Measurements from ENCODE around the gene SFXN2.

The SFXN2 gene

DNA sequence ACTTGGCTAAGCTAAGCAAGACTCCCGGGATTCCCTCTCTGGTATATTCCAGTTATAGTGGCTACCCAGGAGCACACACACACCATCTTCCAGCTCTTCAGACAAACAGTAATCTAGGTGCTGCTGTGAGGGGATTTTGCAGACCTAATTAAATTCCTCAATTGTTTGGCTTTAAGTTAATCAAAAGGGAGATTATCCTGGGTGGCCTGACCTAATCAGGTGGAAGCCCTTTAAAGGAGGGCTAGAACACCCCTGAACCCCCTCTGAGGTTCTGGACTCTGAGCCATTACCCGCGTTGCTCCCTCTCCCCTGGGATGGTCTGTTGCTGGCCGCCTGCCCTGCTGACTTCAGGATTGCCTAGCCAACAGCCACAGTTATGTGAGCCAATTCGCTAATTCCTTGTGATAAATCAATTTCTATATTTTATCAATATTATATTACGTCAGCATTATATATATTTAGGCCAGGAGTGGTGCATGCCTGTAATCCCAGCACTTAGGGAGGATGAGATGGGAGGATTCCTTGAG lies 6.4 kb downstream of the SFXN2 start:
- H3K4me3 ChIP-seq (ENCODE audit: low read depth, low read length): no peak overlapping the region
- DNase-seq (ENCODE audit: low read depth): no peak
- TF ChIP-seq, protein P1, sequence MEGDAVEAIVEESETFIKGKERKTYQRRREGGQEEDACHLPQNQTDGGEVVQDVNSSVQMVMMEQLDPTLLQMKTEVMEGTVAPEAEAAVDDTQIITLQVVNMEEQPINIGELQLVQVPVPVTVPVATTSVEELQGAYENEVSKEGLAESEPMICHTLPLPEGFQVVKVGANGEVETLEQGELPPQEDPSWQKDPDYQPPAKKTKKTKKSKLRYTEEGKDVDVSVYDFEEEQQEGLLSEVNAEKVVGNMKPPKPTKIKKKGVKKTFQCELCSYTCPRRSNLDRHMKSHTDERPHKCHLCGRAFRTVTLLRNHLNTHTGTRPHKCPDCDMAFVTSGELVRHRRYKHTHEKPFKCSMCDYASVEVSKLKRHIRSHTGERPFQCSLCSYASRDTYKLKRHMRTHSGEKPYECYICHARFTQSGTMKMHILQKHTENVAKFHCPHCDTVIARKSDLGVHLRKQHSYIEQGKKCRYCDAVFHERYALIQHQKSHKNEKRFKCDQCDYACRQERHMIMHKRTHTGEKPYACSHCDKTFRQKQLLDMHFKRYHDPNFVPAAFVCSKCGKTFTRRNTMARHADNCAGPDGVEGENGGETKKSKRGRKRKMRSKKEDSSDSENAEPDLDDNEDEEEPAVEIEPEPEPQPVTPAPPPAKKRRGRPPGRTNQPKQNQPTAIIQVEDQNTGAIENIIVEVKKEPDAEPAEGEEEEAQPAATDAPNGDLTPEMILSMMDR (IDR thresholded peaks at IDR 0.05; ENCODE audit: control insufficient read depth, extremely low read depth, insufficient read depth): no peak

DNA sequence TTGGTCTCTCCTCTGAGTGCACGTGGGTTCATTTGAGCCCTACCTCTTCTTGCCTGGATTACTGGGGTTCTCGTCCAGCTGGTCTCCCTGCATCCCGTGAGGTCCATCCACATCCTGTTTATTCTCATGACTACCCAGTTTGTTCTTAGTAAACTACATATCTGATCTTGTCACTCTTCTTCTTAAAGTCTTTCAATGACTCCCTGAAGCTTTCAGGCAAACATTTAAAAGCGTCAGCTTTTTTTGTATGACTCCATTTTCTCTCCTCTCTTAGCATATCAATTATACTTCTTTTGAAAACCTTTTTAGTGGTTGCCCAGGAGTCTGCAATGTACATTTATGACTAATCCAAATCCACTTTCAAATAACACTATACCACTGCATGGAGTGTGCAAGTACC lies 7.5 kb downstream of the SFXN2 start:
- DNase-seq (ENCODE audit: low read depth): no peak
- no peak overlapping the region for H3K4me3 ChIP-seq (ENCODE audit: low read depth, low read length)
- TF ChIP-seq, protein P1 (IDR thresholded peaks at IDR 0.05; ENCODE audit: control insufficient read depth, extremely low read depth, insufficient read depth): no peak

DNA sequence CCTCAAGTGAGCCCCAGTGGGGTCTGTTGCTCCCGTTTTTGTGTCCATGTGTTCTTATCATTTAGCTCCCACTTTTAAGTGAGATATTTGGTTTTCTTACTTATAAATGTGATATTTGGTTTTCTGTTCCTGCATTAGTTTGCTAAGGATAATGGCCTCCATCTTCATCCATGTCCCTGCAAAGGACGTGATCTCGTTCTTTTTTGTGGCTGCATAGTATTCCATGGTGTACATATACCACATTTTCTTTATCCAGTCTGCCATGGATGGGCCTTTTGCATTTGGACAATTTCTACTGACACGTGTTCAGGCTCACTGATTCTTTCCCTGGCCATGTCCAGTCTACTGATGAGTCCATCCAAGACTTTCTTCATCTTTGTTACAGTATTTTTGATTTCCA lies 9.6 kb downstream of the SFXN2 start:
- DNase-seq (ENCODE audit: low read depth): no peak
- no peak overlapping the region for H3K4me3 ChIP-seq (ENCODE audit: low read depth, low read length)
- TF ChIP-seq, protein P1 (IDR thresholded peaks at IDR 0.05; ENCODE audit: control insufficient read depth, extremely low read depth, insufficient read depth): no peak

DNA sequence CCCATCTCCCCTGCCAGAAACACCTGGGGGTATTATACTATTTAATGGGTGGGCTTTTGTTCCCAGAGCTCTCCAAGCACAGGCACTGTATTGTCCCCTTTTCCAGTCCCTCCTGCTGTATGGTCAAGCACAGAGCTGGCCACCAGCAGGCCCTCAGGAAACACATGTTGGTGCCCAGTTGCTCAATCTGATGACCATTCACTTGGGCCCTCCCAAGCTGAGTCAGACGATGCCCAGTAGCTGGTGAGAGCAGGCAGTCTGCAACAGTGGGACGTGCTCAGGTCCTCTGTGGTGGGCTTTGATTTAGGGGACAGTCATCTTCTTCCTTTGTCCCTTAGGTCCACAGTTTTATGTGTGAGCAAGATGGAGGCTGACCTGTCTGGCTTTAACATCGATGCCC lies 11.8 kb downstream of the SFXN2 start:
- no peak for DNase-seq (ENCODE audit: low read depth)
- TF ChIP-seq, protein P1 (IDR thresholded peaks at IDR 0.05; ENCODE audit: control insufficient read depth, extremely low read depth, insufficient read depth): no peak
- no peak overlapping the region for H3K4me3 ChIP-seq (ENCODE audit: low read depth, low read length)

DNA sequence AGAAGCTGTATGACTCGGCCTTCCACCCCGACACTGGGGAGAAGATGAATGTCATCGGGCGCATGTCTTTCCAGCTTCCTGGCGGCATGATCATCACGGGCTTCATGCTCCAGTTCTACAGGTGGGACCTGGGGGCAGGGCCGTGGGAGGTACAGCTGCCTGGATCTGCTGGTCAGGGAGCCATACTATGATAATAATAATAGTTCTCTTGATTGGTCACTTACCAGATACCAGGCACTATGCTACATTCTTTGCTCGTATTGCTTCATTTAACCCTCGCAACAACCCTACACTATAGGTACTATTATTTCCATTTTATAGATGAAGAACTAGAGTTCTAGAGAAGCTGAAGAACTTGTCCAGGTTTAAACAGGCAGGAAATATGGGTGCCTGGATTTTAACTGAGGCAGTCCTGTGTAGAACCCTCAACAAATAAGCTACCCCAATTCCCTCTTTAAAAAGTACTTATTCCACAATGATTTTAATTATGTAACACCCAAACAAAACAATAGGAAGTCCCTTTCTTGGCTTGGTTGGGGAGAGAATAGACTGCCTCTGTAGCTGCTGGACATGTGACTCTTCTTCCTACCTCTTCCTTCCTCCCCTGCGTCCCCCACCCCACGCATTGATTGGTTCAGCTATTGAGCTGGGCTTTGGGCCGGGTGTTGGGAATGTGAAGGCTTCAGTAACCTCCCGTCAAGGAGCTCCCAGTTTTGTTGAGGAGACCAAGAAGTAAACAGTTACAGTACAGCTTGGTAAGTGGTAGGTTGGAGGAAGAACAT lies 12.8 kb downstream of the SFXN2 start:
- TF ChIP-seq, protein P1 (IDR thresholded peaks at IDR 0.05; ENCODE audit: control insufficient read depth, extremely low read depth, insufficient read depth): no peak
- no peak for DNase-seq (ENCODE audit: low read depth)
- no peak overlapping the region for H3K4me3 ChIP-seq (ENCODE audit: low read depth, low read length)

DNA sequence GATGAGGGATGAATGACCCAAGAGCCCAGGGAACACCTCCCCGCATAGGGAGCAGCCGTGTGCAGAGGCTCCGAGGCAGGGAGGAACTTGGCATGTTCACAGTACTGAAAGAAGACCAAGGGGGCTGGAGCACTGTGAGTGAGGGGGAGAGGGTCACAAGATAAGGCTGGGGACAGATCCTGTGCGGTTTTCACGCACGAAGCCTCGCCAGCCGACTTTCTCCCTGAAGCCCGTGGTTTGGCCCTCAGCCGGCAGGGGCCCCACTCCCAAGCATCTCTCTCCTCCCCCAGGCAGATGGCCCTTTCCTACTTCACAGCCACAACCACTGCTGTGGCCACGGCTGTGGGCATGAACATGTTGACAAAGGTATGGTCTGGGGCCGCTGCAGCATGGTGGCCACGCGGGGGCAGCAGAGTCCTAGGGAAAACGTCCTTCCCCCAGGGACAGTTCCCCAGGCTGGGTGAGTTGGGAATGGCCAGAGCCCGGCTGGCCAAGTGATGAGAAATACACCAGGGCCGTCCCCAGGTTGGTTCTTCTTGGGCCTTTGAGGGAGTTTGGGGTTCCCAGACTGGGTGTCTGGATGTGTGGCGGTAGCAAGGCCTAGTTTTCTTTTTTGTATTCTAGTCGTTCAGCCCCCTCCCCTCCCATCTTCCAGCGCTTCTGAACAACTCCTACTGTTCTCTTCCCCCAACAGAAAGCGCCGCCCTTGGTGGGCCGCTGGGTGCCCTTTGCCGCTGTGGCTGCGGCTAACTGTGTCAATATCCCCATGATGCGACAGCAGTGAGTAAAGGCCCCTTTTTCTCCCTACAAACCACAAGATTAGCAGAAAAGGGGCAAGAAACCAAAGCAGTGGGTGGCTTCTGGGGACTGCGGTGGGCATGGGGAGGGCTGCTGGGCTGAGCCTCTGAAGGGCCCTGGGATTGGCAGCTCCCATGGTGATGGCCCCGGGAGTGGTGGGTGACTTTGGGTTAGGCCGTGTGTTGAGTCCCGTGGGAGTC lies 14.9 kb downstream of the SFXN2 start:
- no peak overlapping the region for H3K4me3 ChIP-seq (ENCODE audit: low read depth, low read length)
- TF ChIP-seq, protein P1 (IDR thresholded peaks at IDR 0.05; ENCODE audit: control insufficient read depth, extremely low read depth, insufficient read depth): peak; percentile 98
- no peak for DNase-seq (ENCODE audit: low read depth)
